Endodermal cell (in vitro differentiated cells): ENCODE data around the gene GRM4. TPM values are rescaled to one million over a fixed set of nuclear protein-coding genes. Genes with fewer than 3 reads are reported as not detected.

Source experiments
- DNase-seq: peaks from one replicate; pipeline ENCODE4 v3.0.0-alpha.2; 2017
- H3K27ac ChIP-seq: 2 replicates; pipeline ENCODE4 v1.5.1; 2013; ENCODE audit warnings: mild to moderate bottlenecking, low read depth, low read length, moderate library complexity
- H3K27me3 ChIP-seq: 2 replicates; pipeline ENCODE4 v1.6.1; 2013; ENCODE audit warnings: mild to moderate bottlenecking, low read length, moderate library complexity; ENCODE audit not compliant: insufficient read depth, control insufficient read depth, poor library complexity, severe bottlenecking
- H3K36me3 ChIP-seq: 2 replicates; pipeline ENCODE4 v1.7.0; 2013; ENCODE audit warnings: mild to moderate bottlenecking, low read length, moderate library complexity; ENCODE audit not compliant: control insufficient read depth, insufficient read depth
- H3K4me1 ChIP-seq: one replicate; pipeline ENCODE4 v1.7.0; 2013; ENCODE audit warnings: low read length; ENCODE audit not compliant: control insufficient read depth, insufficient read depth
- H3K4me3 ChIP-seq: 2 replicates; pipeline ENCODE4 v1.5.1; 2013; ENCODE audit warnings: mild to moderate bottlenecking, low read length, moderate library complexity
- H3K9ac ChIP-seq: 2 replicates; pipeline ENCODE4 v1.6.1; 2013; ENCODE audit warnings: mild to moderate bottlenecking, low read length, moderate library complexity; ENCODE audit not compliant: poor library complexity, severe bottlenecking; ENCODE audit errors: extremely low read depth
- H3K9me3 ChIP-seq: 2 replicates; pipeline ENCODE4 v1.6.1; 2013; ENCODE audit warnings: mild to moderate bottlenecking, low read length, moderate library complexity; ENCODE audit not compliant: control insufficient read depth
- H3K27ac Mint-ChIP-seq: 2 replicates; pipeline ENCODE4 v1.8.0; 2020; ENCODE audit warnings: mixed read lengths
- H3K27me3 Mint-ChIP-seq: 2 replicates; pipeline ENCODE4 v1.8.0; 2021; ENCODE audit warnings: mild to moderate bottlenecking, mixed read lengths; ENCODE audit not compliant: insufficient read depth
- H3K36me3 Mint-ChIP-seq: 2 replicates; pipeline ENCODE4 v1.8.0; 2020; ENCODE audit warnings: low read depth, mixed read lengths
- H3K4me1 Mint-ChIP-seq: 2 replicates; pipeline ENCODE4 v1.8.0; 2020; ENCODE audit warnings: mixed read lengths
- H3K4me3 Mint-ChIP-seq: 2 replicates; pipeline ENCODE4 v1.8.0; 2020; ENCODE audit warnings: mild to moderate bottlenecking, moderate library complexity, mixed read lengths
- H3K9me3 Mint-ChIP-seq: 2 replicates; pipeline ENCODE4 v1.8.0; 2020; ENCODE audit warnings: mild to moderate bottlenecking, mixed read lengths
- CTCF ChIP-seq: fragments of 200-600 bp; sonication (generic); conservative IDR thresholded peaks from 2 replicates; pipeline ENCODE4 v1.5.0; 2021; ENCODE audit warnings: antibody characterized with exemption, mild to moderate bottlenecking
- WGBS, 2 experiments: methylation state at CpG; one replicate each; pipeline versions ENCODE4 v1.1.5 to v1.1.7; 2013; ENCODE audit warnings: missing lambda C conversion rate in 2 of 2, mixed read lengths in 1 of 2; ENCODE audit not compliant: insufficient coverage in 1 of 2, insufficient read length in 1 of 2; 5-methylcytosine and 5-hydroxymethylcytosine counted together
- total RNA-seq, 2 donors: library from RNA; stranded (reverse); fragmentation: NEBNext Ultra II Directional in 1 of 2; extraction: Animal tissue kit (Norgen Biotek cat#: 25700) in 1 of 2; gene quantifications; 2 replicates in 1 of 2; 3 replicates in 1 of 2; pipeline ENCODE4 v1.2.1, GENCODE V29; 2021

GRM4 gene
- total RNA-seq, 2 donors from 2014 or later = 3.1 to 9.1 TPM

- no peak overlapping the region for H3K27ac ChIP-seq
- H3K9ac ChIP-seq = no peak overlapping the region
- no peaks in the 10 kb centered on the region for H3K36me3 ChIP-seq
- H3K4me1 ChIP-seq = no peaks in the 10 kb centered on the region
- Mint-ChIP-seq H3K27ac (peak overlapping the region; percentile 75), H3K9me3 (no peaks in the 10 kb centered on the region), H3K27me3 (no peaks in the 10 kb centered on the region), H3K4me1 (no peaks in the 10 kb centered on the region), H3K4me3 (no peak overlapping the region), H3K36me3 (no peaks in the 10 kb centered on the region)
- H3K27me3 ChIP-seq = no peaks in the 10 kb centered on the region
- no peaks in the 10 kb centered on the region for H3K9me3 ChIP-seq
- TF ChIP-seq CTCF = no peak
- WGBS, 2 experiments = 79 to 80% methylated on average over 19 to 25 of the region's 25 CpGs
- no peak for DNase-seq
- no peak overlapping the region for H3K4me3 ChIP-seq
These were observed 62.8 kb downstream of the GRM4 start for GRCh38 chr6:34082864-34083626.

GRCh38 chr6:34082348-34082747 is 63.5 kb downstream of the GRM4 start:
- H3K27me3 Mint-ChIP-seq = no peaks in the 10 kb centered on the region
- no peaks in the 10 kb centered on the region for H3K4me1 Mint-ChIP-seq
- H3K4me3 ChIP-seq = no peak overlapping the region
- no peak overlapping the region for H3K4me3 Mint-ChIP-seq
- H3K27me3 ChIP-seq = no peaks in the 10 kb centered on the region
- DNase-seq = no peak
- WGBS, 2 experiments = 96 to 98% methylated on average over 10 of the region's 10 CpGs
- TF ChIP-seq CTCF = no peak
- no peaks in the 10 kb centered on the region for H3K9me3 Mint-ChIP-seq
- no peak overlapping the region for H3K27ac ChIP-seq
- H3K27ac Mint-ChIP-seq = peak overlapping the region; percentile 13
- H3K9me3 ChIP-seq = no peaks in the 10 kb centered on the region
- no peaks in the 10 kb centered on the region for H3K4me1 ChIP-seq
- no peaks in the 10 kb centered on the region for H3K36me3 Mint-ChIP-seq
- H3K36me3 ChIP-seq = no peaks in the 10 kb centered on the region
- H3K9ac ChIP-seq = no peak overlapping the region

GRCh38 chr6:34080357-34080756 is 65.5 kb downstream of the GRM4 start:
- no peak for TF ChIP-seq CTCF
- no peaks in the 10 kb centered on the region for H3K27me3 ChIP-seq
- H3K9ac ChIP-seq = no peak overlapping the region
- no peak for DNase-seq
- Mint-ChIP-seq H3K27ac (no peak overlapping the region), H3K27me3 (no peaks in the 10 kb centered on the region), H3K4me3 (no peak overlapping the region), H3K9me3 (no peaks in the 10 kb centered on the region), H3K36me3 (no peaks in the 10 kb centered on the region), H3K4me1 (no peaks in the 10 kb centered on the region)
- WGBS, 2 experiments = 81 to 100% methylated on average over 1 to 4 of the region's 5 CpGs
- H3K27ac ChIP-seq = no peak overlapping the region
- no peaks in the 10 kb centered on the region for H3K36me3 ChIP-seq
- H3K4me3 ChIP-seq = no peak overlapping the region
- no peaks in the 10 kb centered on the region for H3K4me1 ChIP-seq
- no peaks in the 10 kb centered on the region for H3K9me3 ChIP-seq
